ENCODE data around the gene CTCFL. TPM values are rescaled to one million over a fixed set of nuclear protein-coding genes. Genes with fewer than 3 reads are reported as not detected.
"Not testable (repeated sequence)": the region's sequence is repeated elsewhere in the genome, so short reads cannot be mapped to it uniquely, and the experiment has no call there.

The CTCFL gene
- total RNA-seq, 4 donors from 2014 or later, result not detected

GRCh38 chr20:57474816-57475215 is 50.1 kb downstream of the CTCFL start:
- no peak for DNase-seq (ENCODE audit: extremely low spot score)

GRCh38 chr20:57474205-57474604 is 50.7 kb downstream of the CTCFL start:
- intact Hi-C loops (cut with DNase I), result no loop called here
- H3K4me3 ChIP-seq, result no peak overlapping the region
- H3K36me3 ChIP-seq, result no peaks in the 10 kb centered on the region
- H3K27ac ChIP-seq (replicated peaks in 1 of 4), result peak overlapping the region in 3 of 4 donors; percentile 46 to 80 (median 49)
- TF ChIP-seq EP300 (IDR thresholded peaks at IDR 0.05), result no peak
- H3K9me3 ChIP-seq, result no peaks in the 10 kb centered on the region
- H3K27me3 ChIP-seq, result no peaks in the 10 kb centered on the region
- WGBS, result 70% methylated on average over 2 of the region's 2 CpGs
- DNase-seq (ENCODE audit: extremely low spot score), result no peak
- peaks cover 22 to 88% (median 63%) of the 10 kb centered on the region in 4 donors for H3K4me1 ChIP-seq

More at GRCh38 chr20:57474816-57475215, 50.1 kb downstream of the CTCFL start:
- no peaks in the 10 kb centered on the region for H3K27me3 ChIP-seq
- intact Hi-C loops (cut with DNase I), result no loop called here
- H3K4me1 ChIP-seq, result peaks cover 18 to 83% (median 57%) of the 10 kb centered on the region in 4 donors
- H3K9me3 ChIP-seq, result no peaks in the 10 kb centered on the region
- H3K27ac ChIP-seq (replicated peaks in 1 of 4), result peak overlapping the region in 2 of 4 donors; percentile 49 to 80
- WGBS, result 97% methylated on average over 5 of the region's 7 CpGs
- no peak for TF ChIP-seq EP300 (IDR thresholded peaks at IDR 0.05)
- no peak overlapping the region for H3K4me3 ChIP-seq
- no peaks in the 10 kb centered on the region for H3K36me3 ChIP-seq

- no peak for DNase-seq (ENCODE audit: extremely low spot score)
- Histone ChIP-seq H3K27me3 (no peaks in the 10 kb centered on the region), H3K4me3 (no peak overlapping the region), H3K9me3 (no peaks in the 10 kb centered on the region), H3K36me3 (no peaks in the 10 kb centered on the region), H3K4me1 (peaks cover 28 to 96% (median 70%) of the 10 kb centered on the region in 4 donors), H3K27ac (replicated peaks in 1 of 4) (peak overlapping the region; percentile 46 to 80 (median 54))
- intact Hi-C loops (cut with DNase I), result no loop called here
- TF ChIP-seq CTCF (IDR thresholded peaks at IDR 0.05) (peak in 2 of 3 experiments; percentile 26 to 41), POLR2AphosphoS5 (IDR thresholded peaks at IDR 0.05) (peak in 1 of 2 donors; percentile 51), POLR2A (IDR thresholded peaks at IDR 0.05; ENCODE audit: low read depth) (no peak)
- 27% methylated on average over 13 of the region's 16 CpGs for WGBS
These were observed 51.5 kb downstream of the CTCFL start for GRCh38 chr20:57473246-57474048.

- peaks cover 32 to 95% (median 73%) of the 10 kb centered on the region in 4 donors for H3K4me1 ChIP-seq
- WGBS, result 92% methylated on average over 5 of the region's 5 CpGs
- intact Hi-C loops (cut with DNase I), result not testable (repeated sequence)
These were observed 52.5 kb downstream of the CTCFL start for GRCh38 chr20:57472474-57472873.

GRCh38 chr20:57471496-57472372 is 53.2 kb downstream of the CTCFL start:
- DNase-seq (ENCODE audit: extremely low spot score), result no peak
- Histone ChIP-seq H3K27me3 (no peaks in the 10 kb centered on the region), H3K9me3 (no peaks in the 10 kb centered on the region), H3K4me1 (peaks cover 32 to 95% (median 73%) of the 10 kb centered on the region in 4 donors), H3K4me3 (no peak overlapping the region), H3K36me3 (no peaks in the 10 kb centered on the region), H3K27ac (replicated peaks in 1 of 4) (peak overlapping the region in 2 of 4 donors; percentile 71 to 80)
- intact Hi-C loops (cut with DNase I), result no loop called here
- TF ChIP-seq POLR2A (IDR thresholded peaks at IDR 0.05; ENCODE audit: low read depth), result no peak
- TF ChIP-seq CTCF (IDR thresholded peaks at IDR 0.05), result no peak
- TF ChIP-seq POLR2AphosphoS5 (IDR thresholded peaks at IDR 0.05), result no peak
- no peak for TF ChIP-seq EP300 (IDR thresholded peaks at IDR 0.05)
- WGBS, result 74% methylated on average over 7 of the region's 12 CpGs

More at GRCh38 chr20:57472474-57472873, 52.5 kb downstream of the CTCFL start:
- not testable (repeated sequence) for H3K36me3 ChIP-seq; H3K9me3 ChIP-seq; H3K27me3 ChIP-seq; H3K4me3 ChIP-seq; DNase-seq (ENCODE audit: extremely low spot score)
- peak overlapping the region in 2 of 4 donors; percentile 49 to 80 for H3K27ac ChIP-seq (replicated peaks in 1 of 4)

Measured in esophagus muscularis mucosa (tissue), 4 donors.